GM21526 (cell line): Measurements from ENCODE around the gene SLC8A1.

Experiments used
- ATAC-seq: cut with Tn5 transposase; IDR thresholded peaks from one replicate; pipeline ENCODE4 v1.9.1; 2021; ENCODE audit warnings: moderate library complexity; ENCODE audit not compliant: unreplicated experiment, low FRiP score

Gene SLC8A1

GRCh38 chr2:40430776-40431599 is 20.9 kb downstream of the SLC8A1 start:
- no peak for ATAC-seq

GRCh38 chr2:40428439-40428838 is 23.5 kb downstream of the SLC8A1 start:
- no peak for ATAC-seq

GRCh38 chr2:40421631-40422297 is 30.1 kb downstream of the SLC8A1 start:
- ATAC-seq: no peak

- no peak for ATAC-seq
Observed at GRCh38 chr2:40420478-40420877, 31.4 kb downstream of the SLC8A1 start.

- ATAC-seq: no peak
Observed at GRCh38 chr2:40419364-40419762, 32.5 kb downstream of the SLC8A1 start.

GRCh38 chr2:40418614-40419363 is 33.1 kb downstream of the SLC8A1 start:
- ATAC-seq: no peak

- no peak for ATAC-seq
Observed at GRCh38 chr2:40416486-40416885, 35.4 kb downstream of the SLC8A1 start.

GRCh38 chr2:40415391-40415790 is 36.5 kb downstream of the SLC8A1 start:
- no peak for ATAC-seq

GRCh38 chr2:40412456-40412855 is 39.4 kb downstream of the SLC8A1 start:
- ATAC-seq: no peak

- no peak for ATAC-seq
Observed at GRCh38 chr2:40410695-40411094, 41.2 kb downstream of the SLC8A1 start.

- no peak for ATAC-seq
Observed at GRCh38 chr2:40409734-40410133, 42.2 kb downstream of the SLC8A1 start.

- ATAC-seq: no peak
Observed at GRCh38 chr2:40406485-40407289, 45.2 kb downstream of the SLC8A1 start.

- no peak for ATAC-seq
Observed at GRCh38 chr2:40405465-40405864, 46.4 kb downstream of the SLC8A1 start.

- no peak for ATAC-seq
Observed at GRCh38 chr2:40404517-40404916, 47.4 kb downstream of the SLC8A1 start.

GRCh38 chr2:40403233-40403836 is 48.6 kb downstream of the SLC8A1 start:
- ATAC-seq: no peak

- ATAC-seq: no peak
Observed at GRCh38 chr2:40401896-40402295, 50.0 kb downstream of the SLC8A1 start.

GRCh38 chr2:40400336-40400953 is 51.4 kb downstream of the SLC8A1 start:
- ATAC-seq: no peak

- no peak for ATAC-seq
Observed at GRCh38 chr2:40397765-40398164, 54.1 kb downstream of the SLC8A1 start.

- ATAC-seq: no peak
Observed at GRCh38 chr2:40396124-40396523, 55.8 kb downstream of the SLC8A1 start.
